Measurements from ENCODE around the gene EEF1A2.

Gene EEF1A2

GRCh38 chr20:63444548-63444947, 54.3 kb downstream of the EEF1A2 start:
- Histone ChIP-seq H3K9ac (ENCODE audit: low read length) (no peak overlapping the region), H3K4me1 (ENCODE audit: insufficient read depth, low read length, severe bottlenecking) (no peaks in the 10 kb centered on the region), H3K79me2 (ENCODE audit: insufficient read depth, low read length) (no peaks in the 10 kb centered on the region)

DNA sequence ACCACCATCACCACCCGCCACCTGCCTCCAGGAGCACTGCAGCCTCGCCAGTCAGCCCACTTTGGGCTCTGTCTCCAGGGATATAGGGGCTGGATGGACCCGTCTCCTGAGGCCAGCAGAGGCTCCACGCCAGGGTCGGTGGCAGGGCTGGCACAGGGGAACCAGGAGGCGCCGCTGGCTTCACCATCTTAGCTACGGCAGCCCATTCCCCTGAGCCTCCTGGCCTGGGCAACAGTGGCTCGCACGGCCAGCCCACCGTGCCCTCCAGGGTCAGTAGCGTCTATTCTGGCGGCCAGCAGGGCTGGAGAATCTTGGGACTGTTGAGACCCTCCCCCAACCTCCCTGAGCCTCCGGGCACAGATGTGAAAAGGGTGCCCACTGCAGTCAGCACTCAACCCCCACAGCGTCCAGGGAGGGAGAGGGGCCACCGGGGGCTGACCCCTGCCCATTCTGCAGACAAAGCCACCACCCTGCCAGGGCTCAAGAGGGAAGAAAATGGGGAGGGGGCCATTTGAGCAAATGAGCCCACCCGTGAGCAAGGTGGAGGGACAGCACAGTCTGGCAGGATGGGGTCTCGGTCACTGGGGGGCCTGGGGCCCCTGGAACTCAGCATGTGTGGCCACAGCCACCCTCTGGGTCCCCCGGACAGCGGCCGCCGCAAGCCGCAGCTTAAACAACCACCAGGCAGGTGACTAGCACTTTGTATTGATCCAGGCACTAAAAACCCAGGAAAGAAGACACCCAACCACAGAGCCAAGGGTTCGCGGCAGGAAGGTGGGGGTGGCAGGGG, 55.1 kb downstream of the EEF1A2 start:
- no peak overlapping the region for H3K27ac ChIP-seq (ENCODE audit: low read depth, low read length, poor library complexity, severe bottlenecking)
- H3K36me3 ChIP-seq (ENCODE audit: insufficient read depth, low read length), result no peaks in the 10 kb centered on the region
- H2AFZ ChIP-seq (ENCODE audit: low read length), result no peak overlapping the region
- no peak overlapping the region for H3K9ac ChIP-seq (ENCODE audit: low read length)
- H3K4me1 ChIP-seq (ENCODE audit: insufficient read depth, low read length, severe bottlenecking), result no peaks in the 10 kb centered on the region
- no peaks in the 10 kb centered on the region for H4K20me1 ChIP-seq (ENCODE audit: insufficient read depth, low read length)
- no peaks in the 10 kb centered on the region for H3K9me2 ChIP-seq (ENCODE audit: low read depth, low read length)
- no peaks in the 10 kb centered on the region for H3K9me3 ChIP-seq (ENCODE audit: low read length)
- no peaks in the 10 kb centered on the region for H3K79me2 ChIP-seq (ENCODE audit: insufficient read depth, low read length)
- H3K4me3 ChIP-seq (ENCODE audit: low read depth, low read length, poor library complexity, severe bottlenecking), result no peak overlapping the region
- TF ChIP-seq CTCF (IDR thresholded peaks at IDR 0.05; ENCODE audit: low read length) (no peak), EZH2 (IDR thresholded peaks at IDR 0.05; ENCODE audit: borderline replicate concordance, low read length) (no peak)
- no peaks in the 10 kb centered on the region for H3F3A ChIP-seq (ENCODE audit: insufficient read depth, low read length)
- H3K27me3 ChIP-seq (ENCODE audit: insufficient read depth, low read length), result no peaks in the 10 kb centered on the region; the same call in 1 of the 2 replicates
- H3K4me2 ChIP-seq (ENCODE audit: low read length), result no peak overlapping the region

More at GRCh38 chr20:63444548-63444947, 54.3 kb downstream of the EEF1A2 start:
- no peak overlapping the region for H3K27ac ChIP-seq (ENCODE audit: low read depth, low read length, poor library complexity, severe bottlenecking)
- H3K9me3 ChIP-seq (ENCODE audit: low read length), result no peaks in the 10 kb centered on the region
- TF ChIP-seq EZH2 (IDR thresholded peaks at IDR 0.05; ENCODE audit: borderline replicate concordance, low read length) (no peak), CTCF (IDR thresholded peaks at IDR 0.05; ENCODE audit: low read length) (no peak)
- no peak overlapping the region for H2AFZ ChIP-seq (ENCODE audit: low read length)
- H3K4me3 ChIP-seq (ENCODE audit: low read depth, low read length, poor library complexity, severe bottlenecking), result no peak overlapping the region
- no peaks in the 10 kb centered on the region for H3K27me3 ChIP-seq (ENCODE audit: insufficient read depth, low read length)
- H3F3A ChIP-seq (ENCODE audit: insufficient read depth, low read length), result no peaks in the 10 kb centered on the region
- H3K9me2 ChIP-seq (ENCODE audit: low read depth, low read length), result no peaks in the 10 kb centered on the region
- no peak overlapping the region for H3K4me2 ChIP-seq (ENCODE audit: low read length)
- no peaks in the 10 kb centered on the region for H4K20me1 ChIP-seq (ENCODE audit: insufficient read depth, low read length)
- no peaks in the 10 kb centered on the region for H3K36me3 ChIP-seq (ENCODE audit: insufficient read depth, low read length)

GRCh38 chr20:63442100-63442493, 56.8 kb downstream of the EEF1A2 start:
- Histone ChIP-seq H3K27ac (ENCODE audit: low read depth, low read length, poor library complexity, severe bottlenecking) (no peak overlapping the region), H3K36me3 (ENCODE audit: insufficient read depth, low read length) (no peaks in the 10 kb centered on the region), H2AFZ (ENCODE audit: low read length) (no peak overlapping the region), H3K4me1 (ENCODE audit: insufficient read depth, low read length, severe bottlenecking) (no peaks in the 10 kb centered on the region), H3K9me3 (ENCODE audit: low read length) (no peaks in the 10 kb centered on the region), H3K79me2 (ENCODE audit: insufficient read depth, low read length) (no peaks in the 10 kb centered on the region), H3K9me2 (ENCODE audit: low read depth, low read length) (no peaks in the 10 kb centered on the region), H3K4me3 (ENCODE audit: low read depth, low read length, poor library complexity, severe bottlenecking) (no peak overlapping the region), H3K4me2 (ENCODE audit: low read length) (no peak overlapping the region), H3F3A (ENCODE audit: insufficient read depth, low read length) (no peaks in the 10 kb centered on the region), H3K9ac (ENCODE audit: low read length) (no peak overlapping the region), H4K20me1 (ENCODE audit: insufficient read depth, low read length) (no peaks in the 10 kb centered on the region), H3K27me3 (ENCODE audit: insufficient read depth, low read length) (no peaks in the 10 kb centered on the region; the same call in 1 of the 2 replicates)
- TF ChIP-seq CTCF (IDR thresholded peaks at IDR 0.05; ENCODE audit: low read length) (peak; percentile 20; the same call in 1 of the 2 replicates), EZH2 (IDR thresholded peaks at IDR 0.05; ENCODE audit: borderline replicate concordance, low read length) (no peak)

All from OCI-LY1 (cell line).